Liver (tissue), 3 donors: Measurements from ENCODE around the gene CDC42EP3.

Experiments
- ATF3 ChIP-seq: IDR thresholded peaks from 2 replicates; pipeline ENCODE4 v1.6.1; 2016; ENCODE audit warnings: antibody characterized with exemption
- CTCF ChIP-seq: fragments of 150-350 bp; IDR thresholded peaks from 2 replicates; pipeline ENCODE4 v1.5.1; 2017; ENCODE audit warnings: improper control_type of control experiment, low read depth, low read length; ENCODE audit not compliant: missing input control
- FOXA1 ChIP-seq: IDR thresholded peaks from 2 replicates; pipeline ENCODE4 v1.6.1; 2016; ENCODE audit warnings: antibody characterized with exemption
- GABPA ChIP-seq, 2 donors: IDR thresholded peaks in 1 of 2; conservative IDR thresholded peaks in 1 of 2; 2 replicates each; pipeline ENCODE4 v1.6.1; 2016; ENCODE audit warnings: antibody characterized with exemption in 2 of 2, mild to moderate bottlenecking in 1 of 2, moderate library complexity in 1 of 2
- JUND ChIP-seq, 2 donors: IDR thresholded peaks; 2 replicates each; pipeline ENCODE4 v1.6.1; 2016; ENCODE audit warnings: antibody characterized with exemption in 2 of 2
- MAX ChIP-seq: IDR thresholded peaks from 2 replicates; pipeline ENCODE4 v1.6.1; 2016; ENCODE audit warnings: antibody characterized with exemption
- NR2F2 ChIP-seq: IDR thresholded peaks from 2 replicates; pipeline ENCODE4 v1.6.1; 2016; ENCODE audit warnings: antibody characterized with exemption
- RAD21 ChIP-seq, 2 donors: IDR thresholded peaks; 2 replicates each; pipeline ENCODE4 v1.6.1; 2016; ENCODE audit warnings: antibody characterized with exemption in 2 of 2, mild to moderate bottlenecking in 2 of 2
- REST ChIP-seq: IDR thresholded peaks from 2 replicates; pipeline ENCODE4 v1.6.1; 2016; ENCODE audit warnings: antibody characterized with exemption, mild to moderate bottlenecking
- TAF1 ChIP-seq: conservative IDR thresholded peaks from 2 replicates; pipeline ENCODE4 v1.6.1; 2016; ENCODE audit warnings: antibody characterized with exemption, mild to moderate bottlenecking
- YY1 ChIP-seq: IDR thresholded peaks from 2 replicates; pipeline ENCODE4 v1.6.1; 2016; ENCODE audit warnings: antibody characterized with exemption, mild to moderate bottlenecking
- ZBTB33 ChIP-seq: IDR thresholded peaks from 2 replicates; pipeline ENCODE4 v1.6.1; 2016; ENCODE audit warnings: antibody characterized with exemption
- donor health status: healthy.
- donor health status: healthy.

GRCh38 chr2:37615804-37616676 lies 55.4 kb downstream of the CDC42EP3 start:
- TF ChIP-seq NR2F2 (no peak), CTCF (no peak), RAD21 (IDR thresholded peaks at IDR 0.05) (no peak), TAF1 (no peak), ATF3 (no peak), MAX (no peak), ZBTB33 (no peak), REST (no peak), FOXA1 (no peak), JUND (IDR thresholded peaks at IDR 0.05) (no peak), GABPA (IDR thresholded peaks at IDR 0.05 in 1 of 2, conservative IDR thresholded peaks at IDR 0.05 in 1 of 2) (no peak), YY1 (no peak)
